HK-2 (cell line): ENCODE measurements around the gene AQP5.
"Not testable (repeated sequence)": the region's sequence is repeated elsewhere in the genome, so short reads cannot be mapped to it uniquely, and the experiment has no call there.

Experiments used
- DNase-seq: peaks from one replicate; pipeline ENCODE4 v3.0.0-alpha.2; 2018; ENCODE audit not compliant: unreplicated experiment

AQP5 gene

DNA sequence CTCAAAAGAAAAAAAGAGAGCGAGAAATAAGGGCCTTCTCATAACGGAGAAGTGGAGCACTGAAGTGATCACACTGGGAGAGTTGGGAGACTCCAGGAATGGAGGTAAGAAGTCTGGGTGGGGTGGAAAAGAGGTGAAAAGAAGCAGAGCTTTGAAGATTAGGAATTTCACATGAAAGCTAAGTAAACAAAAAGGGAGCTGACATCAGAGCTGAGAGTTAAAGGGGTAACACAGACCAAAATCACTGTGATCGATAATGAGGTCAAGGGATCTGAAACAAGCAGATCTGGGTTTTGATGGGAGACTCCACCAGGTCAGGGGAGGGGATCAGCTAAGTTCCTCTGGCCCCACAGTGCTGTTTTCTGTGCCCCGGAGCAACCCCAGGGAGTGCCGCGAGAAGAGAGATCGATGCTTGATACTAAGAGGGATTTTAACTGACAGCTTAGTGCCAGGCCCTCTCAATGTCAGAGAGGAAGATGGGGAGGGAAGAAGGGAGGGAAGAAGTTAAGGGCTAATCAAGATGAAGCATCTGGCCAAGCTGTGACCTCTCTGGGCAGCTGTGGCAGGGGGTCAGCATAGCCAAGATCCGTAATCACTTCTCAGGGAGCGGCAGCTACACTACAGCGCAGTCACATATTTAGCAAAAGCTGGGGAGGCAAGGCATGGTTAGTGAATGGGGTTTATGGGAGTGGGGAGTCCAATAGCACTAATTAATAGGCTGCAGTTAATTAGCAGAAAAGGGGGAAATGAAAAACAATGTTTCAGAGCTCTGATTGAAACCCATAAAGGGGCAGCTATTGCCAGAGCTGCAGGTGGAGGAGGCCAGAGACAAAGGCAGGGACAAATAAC is 19.1 kb downstream of the AQP5 start:
- no peak for DNase-seq

DNA sequence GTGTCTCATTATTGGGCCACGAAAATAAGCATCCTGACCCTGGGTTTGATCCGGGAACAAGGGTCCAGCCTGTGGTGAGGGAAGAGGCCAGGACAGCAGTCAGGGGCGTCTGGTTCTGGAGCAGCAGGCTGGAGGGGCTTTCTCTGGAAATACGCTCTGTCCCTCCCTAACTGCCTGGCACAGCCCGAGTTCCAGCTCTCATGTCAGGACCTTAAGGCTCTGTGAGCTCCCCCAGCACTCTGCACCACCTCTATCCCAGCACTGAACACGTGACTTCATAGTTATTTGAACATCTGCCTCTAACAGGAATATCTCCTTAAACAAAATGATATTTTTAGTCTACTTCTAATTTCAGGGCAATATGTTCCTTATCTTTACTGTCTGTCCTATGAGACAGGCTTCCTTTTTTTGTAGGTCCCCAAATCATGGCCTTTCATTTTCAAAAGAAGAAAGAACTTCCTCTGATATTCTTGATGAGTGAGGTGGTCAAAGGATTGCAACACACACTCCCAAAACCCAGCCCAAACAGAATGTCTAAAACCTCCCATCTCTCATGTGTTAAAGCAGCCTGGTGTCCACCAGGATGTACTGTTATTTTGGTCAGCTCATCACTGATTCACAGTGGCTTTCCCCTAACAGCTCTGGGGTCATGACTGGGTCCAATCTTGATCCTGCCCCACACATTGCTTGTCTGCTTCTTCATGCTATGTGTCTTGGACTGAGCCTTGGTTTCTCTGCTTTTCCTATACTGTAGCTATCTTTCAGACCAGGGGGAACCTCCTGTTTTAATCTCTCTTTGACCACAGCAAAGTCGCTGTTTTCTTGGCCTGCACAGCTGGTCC is 20.8 kb downstream of the AQP5 start:
- DNase-seq: no peak

DNA sequence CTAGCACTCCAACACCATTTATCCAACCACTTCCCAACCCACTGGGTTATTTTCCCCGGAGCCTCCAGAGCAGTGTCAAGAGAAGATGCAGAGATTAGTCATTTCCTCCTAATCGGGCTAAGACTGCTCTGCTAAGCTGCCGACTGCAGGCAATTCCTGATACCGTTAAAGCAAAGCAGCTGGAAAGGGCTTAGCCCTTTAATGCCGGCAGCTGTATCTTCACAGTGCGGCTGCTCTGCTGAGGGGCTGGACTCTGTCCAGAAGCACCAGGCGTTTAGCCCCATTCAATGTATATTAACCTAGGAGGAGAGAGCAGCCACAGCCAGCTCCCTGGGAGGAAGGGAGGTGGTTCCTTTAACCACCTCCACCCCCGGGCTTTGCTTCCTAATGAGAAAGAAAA is 22.2 kb downstream of the AQP5 start:
- DNase-seq: peak; percentile 57

DNA sequence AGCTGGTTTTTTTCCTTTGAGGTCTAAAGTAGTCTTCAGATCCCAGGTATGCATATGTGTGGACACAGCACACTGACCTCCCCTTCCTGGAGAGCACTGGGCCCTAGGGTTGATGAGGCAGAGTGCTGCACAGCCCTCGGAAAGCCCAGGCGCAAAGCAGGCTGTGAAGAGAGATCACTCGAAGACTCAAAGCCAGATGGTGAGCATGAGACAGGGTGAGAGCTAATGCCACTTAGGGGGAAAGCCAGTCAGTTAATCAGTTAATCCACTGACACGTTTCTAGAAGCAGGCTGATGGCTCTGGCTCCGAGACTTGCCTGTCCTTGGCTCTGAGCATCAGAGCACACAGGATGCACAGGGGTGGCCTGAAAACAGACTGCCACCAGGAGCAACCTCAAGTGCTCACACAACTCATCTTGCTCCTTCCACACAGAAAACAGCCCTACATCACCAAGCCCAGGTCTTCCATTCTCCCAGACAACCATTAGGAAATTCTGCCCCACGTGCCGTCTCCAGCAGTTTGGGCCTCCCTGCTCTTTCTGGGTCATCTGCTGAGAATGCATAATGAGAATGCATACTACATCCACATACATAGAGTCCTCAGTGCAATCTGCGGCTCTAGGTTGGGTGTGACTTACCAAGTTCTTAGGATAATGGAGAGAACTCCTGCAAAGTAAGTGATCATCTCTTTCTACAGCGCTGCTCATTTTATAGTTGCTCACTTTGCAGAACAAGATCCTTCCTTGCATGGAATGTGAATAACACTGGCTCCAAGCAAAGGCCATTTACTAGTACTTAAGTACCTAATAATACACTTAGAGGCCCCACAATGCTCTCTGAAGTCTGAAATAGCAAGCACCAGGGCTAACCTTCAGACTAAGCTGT is 23.0 kb downstream of the AQP5 start:
- DNase-seq: no peak

DNA sequence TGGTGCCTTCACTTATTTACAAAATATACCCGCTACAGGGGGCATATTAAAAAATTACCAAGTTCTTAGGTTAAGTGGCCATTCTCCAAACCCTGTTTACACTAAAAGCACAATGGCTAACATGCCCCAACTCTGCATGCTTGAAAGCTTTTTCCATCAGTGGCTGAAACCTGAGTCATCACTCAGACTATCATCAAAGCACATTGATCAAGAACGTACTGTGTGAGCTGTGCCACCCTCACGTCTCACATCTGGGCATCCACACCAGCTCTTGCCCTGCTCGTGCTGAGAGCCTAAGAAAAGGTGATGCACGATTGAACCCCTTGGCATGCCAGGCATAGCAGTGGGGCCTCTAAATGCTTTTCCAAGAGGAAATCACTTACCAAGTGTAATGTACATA is 24.3 kb downstream of the AQP5 start:
- DNase-seq: no peak

DNA sequence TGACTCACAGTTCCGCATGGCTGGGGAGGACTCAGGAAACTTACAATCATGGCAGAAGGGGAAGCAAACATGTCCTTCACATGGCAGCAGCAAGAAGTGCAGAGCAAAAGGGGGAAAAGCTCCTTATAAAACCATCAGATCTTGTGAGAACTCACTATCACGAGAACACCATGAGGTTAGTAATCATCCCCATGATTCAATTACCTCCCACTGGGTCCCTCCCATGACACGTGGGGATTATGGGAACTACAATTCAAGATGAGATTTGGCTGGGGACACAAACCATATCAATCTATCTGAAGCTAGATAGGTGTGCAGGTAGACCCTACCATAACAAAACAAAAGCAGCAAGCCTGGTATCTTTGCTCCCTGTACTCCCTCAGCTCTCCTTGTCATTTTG is 24.8 kb downstream of the AQP5 start:
- not testable (repeated sequence) for DNase-seq

DNA sequence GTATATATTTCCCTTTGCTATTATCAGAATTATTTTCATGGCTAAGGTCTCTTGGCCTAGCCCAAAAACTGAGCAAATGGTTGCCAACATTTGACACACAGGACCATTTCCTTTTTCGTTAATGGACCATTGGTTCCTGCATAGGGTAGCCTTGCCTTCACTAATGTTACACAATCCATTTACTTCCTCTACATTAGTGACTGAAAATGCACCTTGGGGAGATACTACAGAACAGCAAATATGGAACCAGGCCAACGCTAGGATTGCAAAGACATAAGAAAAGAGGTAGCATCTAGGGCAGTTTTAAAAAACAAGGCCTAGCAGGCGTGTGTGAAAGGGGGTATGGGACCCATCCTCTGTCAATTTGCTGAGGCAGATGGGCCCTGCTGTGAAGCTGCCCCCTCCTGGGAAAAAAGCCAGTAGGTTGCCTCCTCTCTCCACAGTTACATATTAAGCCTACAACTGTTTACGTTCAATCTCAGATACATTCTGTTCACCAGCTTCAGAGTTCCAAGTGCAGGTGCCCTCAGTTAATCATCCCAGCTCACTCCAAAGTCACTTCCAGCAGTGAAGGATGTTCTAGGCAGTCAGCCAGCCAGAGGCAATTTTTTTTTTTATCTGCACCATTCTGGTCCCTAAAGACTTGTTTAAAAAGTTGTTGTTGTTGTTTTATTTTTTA is 26.1 kb downstream of the AQP5 start:
- DNase-seq: no peak

DNA sequence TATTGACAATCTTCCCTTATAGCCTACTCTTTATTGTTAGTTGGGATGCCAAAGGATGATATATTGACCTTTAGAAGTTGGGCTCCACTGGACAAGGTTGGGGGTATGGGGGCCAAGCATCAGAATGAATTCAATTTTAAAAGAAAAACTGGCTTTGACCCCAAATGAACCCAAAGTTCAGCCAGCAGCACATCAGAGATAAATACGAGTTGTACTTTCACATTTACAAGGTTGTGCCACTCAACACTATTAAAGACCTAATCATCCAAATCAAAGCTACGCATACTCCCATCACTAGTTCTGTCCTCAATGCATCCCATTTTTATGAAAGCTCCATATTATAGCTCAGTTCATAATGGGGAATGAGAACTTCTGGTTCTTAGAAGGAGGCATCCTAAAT is 27.7 kb downstream of the AQP5 start:
- DNase-seq: not testable (repeated sequence)

DNA sequence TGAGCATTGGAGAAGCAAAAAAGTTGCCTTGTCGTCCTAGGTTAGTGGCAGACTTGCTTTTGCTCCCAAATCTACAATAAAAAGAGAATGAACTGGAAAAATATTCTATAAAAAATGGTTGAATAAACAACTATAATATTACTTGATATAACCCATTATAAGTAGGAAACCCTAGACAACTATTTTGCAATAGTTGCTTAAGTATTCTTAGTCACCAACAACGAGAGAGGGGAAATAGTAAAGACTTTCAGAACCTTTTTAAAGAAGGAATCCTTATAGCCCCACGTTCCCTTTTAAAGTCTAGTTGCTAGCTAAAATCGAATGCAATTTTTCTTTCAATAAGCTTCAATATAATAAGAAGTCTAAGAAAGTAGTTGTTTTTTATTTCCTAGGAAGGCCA is 28.6 kb downstream of the AQP5 start:
- no peak for DNase-seq

DNA sequence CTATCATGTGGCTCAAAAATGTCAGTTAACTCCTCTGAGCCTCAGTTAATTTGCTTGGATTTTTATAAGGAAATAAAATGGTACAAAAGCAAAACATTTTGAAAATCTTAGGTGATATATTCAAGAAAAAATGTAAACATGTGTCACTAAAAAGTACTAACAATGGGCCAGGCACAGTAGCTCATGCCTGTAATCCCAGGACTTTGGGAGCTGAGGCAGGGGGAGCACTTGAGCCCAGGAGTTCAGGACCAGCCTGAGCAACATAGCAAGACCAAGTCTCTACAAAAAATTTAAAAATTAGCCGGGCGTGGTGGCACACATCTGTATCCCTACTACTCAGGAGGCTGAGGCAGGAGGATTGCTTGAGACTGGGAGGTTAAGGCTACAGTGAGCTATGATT is 36.8 kb downstream of the AQP5 start:
- DNase-seq: no peak

DNA sequence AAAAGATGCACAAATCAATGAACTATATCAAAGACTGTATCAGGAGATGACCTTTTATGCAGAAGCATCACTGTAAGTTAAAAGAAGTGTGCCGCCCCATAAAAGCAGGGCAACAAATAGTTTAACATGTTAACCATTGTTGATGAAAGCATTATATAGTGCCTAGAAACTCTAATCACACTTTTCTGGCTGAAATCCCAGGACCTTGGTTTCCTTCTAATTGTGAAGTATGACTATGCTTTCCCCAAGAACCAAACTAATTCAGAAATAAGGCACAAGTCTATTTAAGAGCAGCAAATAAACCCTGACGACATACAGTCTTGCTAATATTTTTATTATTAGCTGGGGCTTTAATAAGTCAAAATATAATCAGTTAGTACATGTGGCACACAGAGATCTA is 41.9 kb downstream of the AQP5 start:
- no peak for DNase-seq

DNA sequence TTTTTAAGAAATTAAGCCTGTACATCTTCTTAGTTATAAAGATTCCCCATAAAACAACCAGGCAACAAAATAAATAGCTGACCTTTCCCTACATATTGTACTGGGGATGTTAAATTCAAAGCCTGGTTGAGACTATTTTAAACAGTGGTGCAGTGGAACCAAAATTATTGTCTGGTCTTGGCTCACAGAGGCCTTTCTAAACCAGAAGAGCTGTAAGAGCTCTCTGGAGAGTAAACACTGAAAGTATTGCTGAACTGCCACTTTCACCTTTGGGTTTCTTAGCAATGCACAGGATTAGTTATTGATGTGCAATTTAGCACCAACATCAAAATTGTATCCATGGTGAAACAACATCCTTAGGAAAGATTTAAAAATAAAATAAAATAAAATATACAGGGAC is 43.0 kb downstream of the AQP5 start:
- DNase-seq: no peak

DNA sequence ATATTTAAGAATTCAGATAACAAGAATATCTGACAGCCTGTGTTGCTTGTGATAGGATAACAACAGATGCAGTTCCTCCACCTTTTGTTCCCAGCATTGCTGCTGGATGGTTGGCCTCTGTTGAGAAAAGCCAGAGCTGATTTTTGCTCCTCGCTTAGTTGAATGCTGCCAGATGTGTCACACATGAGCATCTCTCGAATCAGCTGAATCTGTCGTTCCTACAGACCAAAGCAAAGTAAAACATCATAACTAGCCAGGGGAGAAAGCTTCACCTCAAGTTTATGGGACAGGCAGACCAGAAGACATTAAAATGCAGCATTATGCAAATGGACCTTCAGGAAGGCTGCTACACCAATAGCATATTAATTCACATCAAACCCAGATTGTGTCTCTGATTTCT is 43.5 kb downstream of the AQP5 start:
- DNase-seq: no peak

DNA sequence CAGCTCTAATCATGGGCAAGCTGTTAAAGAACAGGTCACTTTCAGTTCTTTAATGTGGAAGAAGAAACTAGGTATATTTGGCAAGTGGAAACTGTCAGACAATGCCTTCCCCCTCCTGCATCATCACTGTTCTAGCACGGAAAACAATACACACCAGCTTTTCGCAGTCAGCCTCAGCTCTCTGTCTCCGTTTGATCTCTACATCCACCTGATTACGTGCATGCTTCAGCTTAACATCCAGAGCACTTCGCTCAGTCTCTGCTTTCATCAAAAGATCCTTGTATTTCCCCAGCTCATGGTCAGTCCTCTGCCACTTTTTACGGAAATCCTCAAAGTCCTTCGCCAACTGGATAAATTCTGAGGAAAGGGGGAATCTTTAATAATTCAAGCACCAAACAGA is 44.6 kb downstream of the AQP5 start:
- no peak for DNase-seq

DNA sequence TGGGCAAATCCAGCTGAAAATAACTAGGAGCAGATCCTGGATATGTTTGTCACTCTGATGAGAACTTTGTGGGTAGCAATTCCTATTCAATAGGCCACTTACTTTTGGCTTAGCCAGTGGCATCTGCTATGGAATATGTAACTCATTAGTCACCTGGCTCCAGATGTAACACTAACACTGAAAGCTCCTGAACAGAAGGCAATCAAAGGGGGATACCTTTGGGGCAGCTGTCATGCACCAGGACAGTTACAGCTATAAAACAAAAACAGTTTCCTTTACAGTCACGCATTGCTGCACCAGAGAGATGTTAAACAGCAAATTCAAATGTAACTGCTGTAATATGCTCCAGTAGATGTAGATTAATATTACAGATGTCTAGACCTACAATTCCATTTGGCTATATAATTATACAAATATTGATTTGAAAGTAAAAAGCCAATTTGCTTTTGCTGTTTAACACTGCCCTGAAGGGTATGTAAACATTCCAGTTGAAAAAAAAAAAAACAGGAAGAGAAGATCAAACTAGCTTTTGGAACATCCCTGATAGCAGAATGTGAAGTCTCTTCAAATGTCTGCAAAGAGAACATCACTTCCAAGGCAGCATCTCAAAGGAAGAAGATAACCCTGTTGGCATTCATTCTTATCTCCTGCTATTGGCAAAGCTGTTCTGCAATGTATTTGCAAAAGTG is 45.2 kb downstream of the AQP5 start:
- DNase-seq: no peak

DNA sequence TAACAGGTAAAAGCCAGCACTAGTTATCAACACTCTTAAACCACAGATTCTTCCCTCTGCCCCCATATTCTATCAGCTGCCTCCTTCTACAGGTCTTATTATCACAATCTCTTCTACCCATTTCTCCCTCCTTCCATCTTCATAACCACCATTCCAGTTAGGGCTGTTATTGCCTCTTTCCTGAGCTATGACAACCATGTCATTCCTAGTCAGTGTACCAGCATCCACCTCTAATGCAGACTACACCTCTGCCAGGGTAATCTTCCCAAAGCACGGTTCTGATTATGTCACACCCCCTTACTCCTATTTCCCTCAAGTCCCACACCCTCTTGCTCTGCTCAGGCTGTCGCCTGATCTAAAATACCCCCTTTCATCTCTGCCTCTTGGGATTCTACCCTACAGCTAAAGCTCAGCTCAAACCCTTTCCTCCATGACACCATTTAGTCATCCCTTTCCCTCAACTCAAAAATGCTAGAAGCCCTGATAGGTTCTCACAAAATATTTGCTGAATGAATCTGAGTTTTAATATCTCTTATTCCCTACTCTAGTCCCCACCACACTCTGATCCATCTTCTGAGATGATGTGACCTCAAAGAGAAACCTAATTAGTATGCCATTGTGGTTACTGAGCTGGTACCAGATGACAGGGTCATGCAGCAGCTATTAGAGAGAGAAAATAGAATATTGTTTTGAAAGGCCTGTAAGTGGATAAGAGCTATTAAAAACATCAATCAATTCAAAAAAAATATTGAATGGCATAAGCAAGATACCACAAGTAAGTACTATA is 51.9 kb downstream of the AQP5 start:
- no peak for DNase-seq

DNA sequence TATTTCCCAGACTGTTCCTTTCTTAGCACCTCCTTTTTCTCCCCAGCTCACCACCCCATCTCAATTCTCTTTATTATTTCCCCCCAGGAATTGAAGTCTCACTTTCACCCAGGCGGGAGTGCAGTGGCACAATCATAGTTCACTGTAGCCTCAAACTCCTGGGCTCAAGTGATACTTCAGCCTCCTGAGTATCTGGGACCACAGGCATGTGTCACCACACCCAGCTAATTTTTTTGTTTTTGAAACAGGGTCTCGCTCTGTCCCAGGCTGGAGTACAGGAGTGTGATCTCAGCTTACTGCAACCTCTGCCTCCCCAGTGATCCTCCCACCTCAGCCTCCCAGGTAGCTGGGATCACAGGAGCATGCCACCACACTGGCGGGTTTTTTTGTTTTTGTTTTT is 52.7 kb downstream of the AQP5 start:
- no peak for DNase-seq
